H1 (cell line): ENCODE results near the gene ADA. TPM values are rescaled to one million over a fixed set of nuclear protein-coding genes. Genes with fewer than 3 reads are reported as not detected.
A peak's percentile ranks its signal among the peaks of the same experiment; 100 is the strongest.

Experiments
- CTCF ChIA-PET: fragments of 300-600 bp; sonication (Branson Sonifier 250); formaldehyde crosslinking; loops from one replicate; lab custom pipeline; 2021; ENCODE audit not compliant: partially characterized antibody; lab: Charles Lee
- POLR2A ChIA-PET: fragments of 300-600 bp; sonication (Branson Sonifier 250); formaldehyde crosslinking; loops from one replicate; lab custom pipeline; 2021; ENCODE audit warnings: inconsistent platforms; ENCODE audit not compliant: partially characterized antibody; lab: Charles Lee
- DNase-seq, 2 experiments: peaks; one replicate each; pipeline versions ENCODE4 v3.0.0 to v3.0.0-alpha.2; 2010 to 2022; ENCODE audit warnings: low spot score in 2 of 2, low read depth in 1 of 2, mixed read lengths in 1 of 2
- FAIRE-seq: peaks from 2 replicates; lab custom pipeline; 2011; peaks lifted over from hg19 to GRCh38; lab: Jason Lieb, UNC
- H2AFZ ChIP-seq: 2 replicates; pipeline ENCODE4 v1.8.1; 2012; ENCODE audit warnings: low read length, inconsistent platforms
- H2AK5ac ChIP-seq: 2 replicates; pipeline ENCODE4 v1.6.1; 2013; ENCODE audit warnings: low read depth, low read length
- H2BK120ac ChIP-seq: replicated peaks from 2 replicates; pipeline ENCODE3; 2013; ENCODE audit warnings: low read depth, low read length, inconsistent platforms
- H2BK12ac ChIP-seq: 2 replicates; pipeline ENCODE4 v1.6.1; 2013; ENCODE audit warnings: low read depth, low read length
- H2BK15ac ChIP-seq: 2 replicates; pipeline ENCODE4 v1.6.1; 2013; ENCODE audit warnings: low read length
- H2BK20ac ChIP-seq: 2 replicates; pipeline ENCODE4 v1.6.1; 2013; ENCODE audit warnings: low read length
- H2BK5ac ChIP-seq: 2 replicates; pipeline ENCODE4 v1.6.1; 2013; ENCODE audit warnings: low read depth, low read length
- H3K14ac ChIP-seq: 2 replicates; pipeline ENCODE4 v1.6.1; 2013; ENCODE audit warnings: inconsistent platforms; ENCODE audit not compliant: insufficient read length
- H3K18ac ChIP-seq: 2 replicates; pipeline ENCODE4 v1.6.1; 2013; ENCODE audit warnings: low read length; ENCODE audit errors: extremely low read depth
- H3K23ac ChIP-seq: 2 replicates; pipeline ENCODE4 v1.6.1; 2013; ENCODE audit warnings: inconsistent platforms; ENCODE audit not compliant: insufficient read length
- H3K23me2 ChIP-seq: 2 replicates; pipeline ENCODE4 v1.6.1; 2013; ENCODE audit warnings: low read depth, low read length
- H3K27ac ChIP-seq: 2 replicates; pipeline ENCODE4 v1.6.1; 2011; ENCODE audit warnings: low read depth, low read length, inconsistent platforms
- H3K27me3 ChIP-seq, 4 experiments: replicated peaks in 1 of 4; 1 replicate in 1 of 4; 2 replicates in 3 of 4; pipeline versions ENCODE4 v1.6.1 to v1.8.1; 2011 to 2013; ENCODE audit warnings: low read length in 3 of 4, mild to moderate bottlenecking in 3 of 4, inconsistent platforms in 2 of 4, mixed read lengths in 2 of 4, moderate library complexity in 1 of 4; ENCODE audit not compliant: control insufficient read depth in 3 of 4, insufficient read depth in 3 of 4; ENCODE audit errors: extremely low read depth in 1 of 4
- H3K36me3 ChIP-seq, 4 experiments: 2 replicates each; pipeline versions ENCODE4 v1.6.1 to v1.8.1; 2011 to 2013; ENCODE audit warnings: mild to moderate bottlenecking in 4 of 4, low read length in 3 of 4, moderate library complexity in 2 of 4, control low read depth in 1 of 4, inconsistent platforms in 1 of 4; ENCODE audit not compliant: insufficient read depth in 4 of 4, control insufficient read depth in 2 of 4
- H3K4ac ChIP-seq: replicated peaks from 2 replicates; pipeline ENCODE3; 2013; ENCODE audit warnings: low read length, low read depth, mixed read lengths, inconsistent platforms; ENCODE audit not compliant: insufficient read length
- H3K4me1 ChIP-seq, 4 experiments: replicated peaks in 1 of 4; 1 replicate in 1 of 4; 2 replicates in 3 of 4; pipeline versions ENCODE4 v1.6.1 to v1.8.1; 2011 to 2013; ENCODE audit warnings: low read length in 3 of 4, inconsistent platforms in 2 of 4, mixed read lengths in 1 of 4; ENCODE audit not compliant: insufficient read depth in 4 of 4, control insufficient read depth in 3 of 4
- H3K4me2 ChIP-seq, 2 experiments: 2 replicates each; pipeline versions ENCODE4 v1.6.1 to v1.8.1; 2011 to 2013; ENCODE audit warnings: low read depth in 2 of 2, low read length in 2 of 2, control low read depth in 1 of 2, inconsistent platforms in 1 of 2, mild to moderate bottlenecking in 1 of 2; ENCODE audit not compliant: insufficient read depth in 1 of 2
- H3K4me3 ChIP-seq, 4 experiments: fragments of 200-600, 300-600 bp in 1 of 4; sonication (generic), shearing (Covaris generic), sonication (Bioruptor Twin) in 1 of 4; 2 replicates each; pipeline versions ENCODE4 v1.5.1 to v1.8.1; 2011 to 2016; ENCODE audit warnings: low read length in 4 of 4, low read depth in 3 of 4, control low read depth in 2 of 4, inconsistent platforms in 2 of 4, mild to moderate bottlenecking in 2 of 4, mixed read lengths in 1 of 4, moderate library complexity in 1 of 4; ENCODE audit not compliant: insufficient read depth in 2 of 4; ENCODE audit errors: extremely low read depth in 1 of 4
- H3K56ac ChIP-seq: replicated peaks from 2 replicates; pipeline ENCODE3; 2013; ENCODE audit warnings: low read depth, mild to moderate bottlenecking, mixed read lengths, low read length, inconsistent platforms; ENCODE audit not compliant: insufficient read length
- H3K79me1 ChIP-seq: 2 replicates; pipeline ENCODE4 v1.6.1; 2013; ENCODE audit warnings: low read depth, low read length, control low read depth
- H3K79me2 ChIP-seq, 2 experiments: 2 replicates each; pipeline versions ENCODE4 v1.6.1 to v1.8.1; 2012 to 2013; ENCODE audit warnings: low read length in 2 of 2, mild to moderate bottlenecking in 2 of 2, inconsistent platforms in 1 of 2; ENCODE audit not compliant: insufficient read depth in 2 of 2, control insufficient read depth in 1 of 2
- H3K9ac ChIP-seq, 4 experiments: replicated peaks in 1 of 4; 1 replicate in 1 of 4; 2 replicates in 3 of 4; pipeline versions ENCODE4 v1.6.1 to v1.8.1; 2011 to 2013; ENCODE audit warnings: low read depth in 3 of 4, low read length in 3 of 4, control low read depth in 2 of 4, mild to moderate bottlenecking in 2 of 4, moderate library complexity in 2 of 4, inconsistent platforms in 1 of 4; ENCODE audit errors: extremely low read depth in 1 of 4
- H3K9me3 ChIP-seq, 2 experiments: 2 replicates each; pipeline versions ENCODE4 v1.6.1 to v1.8.1; 2012 to 2013; ENCODE audit warnings: mild to moderate bottlenecking in 2 of 2, moderate library complexity in 2 of 2, control low read depth in 1 of 2, inconsistent platforms in 1 of 2, low read depth in 1 of 2, low read length in 1 of 2, mixed read lengths in 1 of 2; ENCODE audit not compliant: insufficient read depth in 2 of 2
- H4K20me1 ChIP-seq, 2 experiments: replicated peaks in 1 of 2; 2 replicates each; pipeline versions ENCODE3 to v1.8.1; 2011 to 2013; ENCODE audit warnings: inconsistent platforms in 2 of 2, low read length in 2 of 2, mild to moderate bottlenecking in 1 of 2; ENCODE audit not compliant: insufficient read depth in 2 of 2, control insufficient read depth in 1 of 2
- H4K5ac ChIP-seq: 2 replicates; pipeline ENCODE4 v1.6.1; 2013; ENCODE audit warnings: low read length, low read depth, mixed read lengths, inconsistent platforms; ENCODE audit not compliant: insufficient read length
- H4K8ac ChIP-seq: 2 replicates; pipeline ENCODE4 v1.8.0; 2013; ENCODE audit warnings: mild to moderate bottlenecking, moderate library complexity, low read length, inconsistent platforms; ENCODE audit not compliant: insufficient read depth; ENCODE audit errors: extremely low read depth
- H4K91ac ChIP-seq: replicated peaks from 2 replicates; pipeline ENCODE3; 2013; ENCODE audit warnings: low read length, mixed read lengths, inconsistent platforms; ENCODE audit not compliant: insufficient read length
- ATF2 ChIP-seq: IDR thresholded peaks from 2 replicates; pipeline ENCODE4 v1.6.1; 2012; ENCODE audit warnings: low read length, inconsistent platforms
- BCL11A ChIP-seq, 2 experiments: IDR thresholded peaks; one replicate each; pipeline ENCODE4 v1.6.1; 2011; ENCODE audit warnings: low read depth in 2 of 2, low read length in 2 of 2, mild to moderate bottlenecking in 2 of 2
- BRCA1 ChIP-seq: IDR thresholded peaks from 2 replicates; pipeline ENCODE4 v1.6.1; 2012; ENCODE audit warnings: low read depth, low read length, improper control_type of control experiment
- CEBPB ChIP-seq: IDR thresholded peaks from 2 replicates; pipeline ENCODE4 v1.6.1; 2012; ENCODE audit warnings: low read depth, low read length
- E2F6 ChIP-seq: IDR thresholded peaks from 2 replicates; pipeline ENCODE4 v1.6.1; 2012; ENCODE audit warnings: inconsistent platforms
- EGR1 ChIP-seq: IDR thresholded peaks from 2 replicates; pipeline ENCODE4 v1.6.1; 2011; ENCODE audit warnings: low read depth, low read length, borderline replicate concordance
- GTF2F1 ChIP-seq: IDR thresholded peaks from 2 replicates; pipeline ENCODE4 v1.6.1; 2012; ENCODE audit warnings: low read depth, low read length, improper control_type of control experiment, borderline replicate concordance
- KDM5A ChIP-seq: fragments of 200-600 bp; IDR thresholded peaks from 2 replicates; pipeline ENCODE4 v1.7.1; 2012; ENCODE audit warnings: mild to moderate bottlenecking, low read length, inconsistent platforms, mixed read lengths
- MAFK ChIP-seq: IDR thresholded peaks from 2 replicates; pipeline ENCODE4 v1.6.1; 2012; ENCODE audit warnings: low read depth, mild to moderate bottlenecking, improper control_type of control experiment, low read length
- NRF1 ChIP-seq: IDR thresholded peaks from 2 replicates; pipeline ENCODE4 v1.6.1; 2011; ENCODE audit warnings: mild to moderate bottlenecking, low read depth, low read length, improper control_type of control experiment
- POU5F1 ChIP-seq: IDR thresholded peaks from 2 replicates; pipeline ENCODE4 v1.6.1; 2011; ENCODE audit warnings: low read depth, mild to moderate bottlenecking, low read length, moderate library complexity
- SP1 ChIP-seq: IDR thresholded peaks from 2 replicates; pipeline ENCODE4 v1.6.1; 2011; ENCODE audit warnings: low read depth, low read length
- polyA plus RNA-seq, 7 experiments: library from polyadenylated mRNA; depleted of rRNA in 3 of 7; stranded (reverse) in 5 of 7; unstranded in 2 of 7; fragments of >200 nt in 5 of 7; fragments of 200-250 nt in 2 of 7; gene quantifications; 1 replicate in 5 of 7; 2 replicates in 1 of 7; 4 replicates in 1 of 7; pipeline versions ENCODE4 v1.2.1 to v1.2.3, GENCODE V29; 2011 to 2013; ENCODE audit warnings: missing spikeins in 2 of 7, mixed read lengths in 2 of 7
- total RNA-seq: library from RNA; stranded (reverse); fragmentation: NEBNext Ultra II Directional; extraction: Animal tissue kit (Norgen Biotek cat#: 25700); gene quantifications from 2 replicates; pipeline ENCODE4 v1.2.1, GENCODE V29; 2021

Gene ADA
- total and polyA plus RNA-seq, 2 of the 8 experiments (the other 6 are each of a cell fraction or from before 2014, with no cell fraction given) = 19.9 to 32.8 TPM

- Histone ChIP-seq H3K56ac (no peak overlapping the region), H3K23me2 (no peaks in the 10 kb centered on the region), H3K4me3 (no peak overlapping the region), H3K18ac (no peak overlapping the region), H4K8ac (no peak overlapping the region), H2AK5ac (no peak overlapping the region), H3K9ac (no peak overlapping the region), H3K27me3 (no peaks in the 10 kb centered on the region), H3K27ac (no peak overlapping the region), H3K4ac (no peak overlapping the region), H2AFZ (0 out of 2 replicates have a peak overlapping the region, but pooled peaks have one; percentile 11), H3K14ac (no peak overlapping the region), H3K23ac (no peak overlapping the region), H3K79me2 (no peaks in the 10 kb centered on the region), H4K5ac (no peak overlapping the region), H4K91ac (no peak overlapping the region), H3K4me1 (peaks cover 2 to 3% (median 2%) of the 10 kb centered on the region in 4 experiments; a peak in 3 of 7 replicates), H2BK120ac (no peak overlapping the region), H3K79me1 (no peaks in the 10 kb centered on the region), H2BK15ac (no peak overlapping the region), H2BK12ac (no peak overlapping the region), H3K4me2 (no peak overlapping the region), H3K36me3 (no peaks in the 10 kb centered on the region), H4K20me1 (no peaks in the 10 kb centered on the region), H2BK20ac (no peak overlapping the region), H3K9me3 (peaks cover 0 to 4% of the 10 kb centered on the region in 2 experiments; a peak in 1 of 4 replicates), H2BK5ac (no peak overlapping the region)
- TF ChIP-seq POU5F1 (no peak), MAFK (no peak), KDM5A (no peak), EGR1 (no peak), BRCA1 (no peak), ATF2 (no peak), CEBPB (no peak), E2F6 (no peak), NRF1 (no peak), SP1 (no peak), GTF2F1 (no peak), BCL11A (IDR thresholded peaks at IDR 0.05; ENCODE audit: low read depth in 2 of 2, low read length in 2 of 2) (no peak)
- ChIA-PET CTCF (interaction anchor here (0.6 to 7.4 kb wide), 7 partner anchors 10 to 90 kb away, joined by 3 to 83 read pairs (median 4); no protein-coding TSS in a partner anchor), POLR2A (interaction anchor here (0.8 to 1.1 kb wide), 3 partner anchors 9 to 12 kb away, joined by 3 read pairs; no protein-coding TSS in a partner anchor)
- FAIRE-seq (no peak), DNase-seq (no peak)
These were observed 44.3 kb upstream of the ADA start for GRCh38 chr20:44695674-44696300.
